OCI-LY1 (cell line): ENCODE data around the gene PCBP3.

Experiments used
- EZH2 ChIP-seq: fragments of 200-600 bp; sonication (generic), shearing (Covaris generic); IDR thresholded peaks from 2 replicates; pipeline ENCODE4 v1.8.0; 2017; ENCODE audit warnings: borderline replicate concordance, mixed run types, mild to moderate bottlenecking, antibody characterized with exemption, low read length, moderate library complexity, mixed read lengths
- TF ChIP-seq, protein P1 (sequence below): fragments of 200-600 bp; sonication (generic), shearing (Covaris generic); IDR thresholded peaks from 2 replicates; pipeline ENCODE4 v1.5.1; 2017; ENCODE audit warnings: mild to moderate bottlenecking, antibody characterized with exemption, low read length, moderate library complexity, mixed read lengths

- TF ChIP-seq, protein P1, sequence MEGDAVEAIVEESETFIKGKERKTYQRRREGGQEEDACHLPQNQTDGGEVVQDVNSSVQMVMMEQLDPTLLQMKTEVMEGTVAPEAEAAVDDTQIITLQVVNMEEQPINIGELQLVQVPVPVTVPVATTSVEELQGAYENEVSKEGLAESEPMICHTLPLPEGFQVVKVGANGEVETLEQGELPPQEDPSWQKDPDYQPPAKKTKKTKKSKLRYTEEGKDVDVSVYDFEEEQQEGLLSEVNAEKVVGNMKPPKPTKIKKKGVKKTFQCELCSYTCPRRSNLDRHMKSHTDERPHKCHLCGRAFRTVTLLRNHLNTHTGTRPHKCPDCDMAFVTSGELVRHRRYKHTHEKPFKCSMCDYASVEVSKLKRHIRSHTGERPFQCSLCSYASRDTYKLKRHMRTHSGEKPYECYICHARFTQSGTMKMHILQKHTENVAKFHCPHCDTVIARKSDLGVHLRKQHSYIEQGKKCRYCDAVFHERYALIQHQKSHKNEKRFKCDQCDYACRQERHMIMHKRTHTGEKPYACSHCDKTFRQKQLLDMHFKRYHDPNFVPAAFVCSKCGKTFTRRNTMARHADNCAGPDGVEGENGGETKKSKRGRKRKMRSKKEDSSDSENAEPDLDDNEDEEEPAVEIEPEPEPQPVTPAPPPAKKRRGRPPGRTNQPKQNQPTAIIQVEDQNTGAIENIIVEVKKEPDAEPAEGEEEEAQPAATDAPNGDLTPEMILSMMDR, result no peak
- no peak for TF ChIP-seq EZH2
Observed at GRCh38 chr21:45839274-45839673, 195.7 kb downstream of the PCBP3 start.
